SU-DHL-6 (cell line): ENCODE results near the gene IL10RB.

ENCODE experiments used
- H2AFZ ChIP-seq: fragments of 200-600 bp; sonication (generic); 2 replicates; pipeline ENCODE4 v1.6.1; 2014; ENCODE audit warnings: low read depth, mild to moderate bottlenecking, moderate library complexity, mixed read lengths, antibody characterized with exemption, low read length; ENCODE audit not compliant: severe bottlenecking
- H3F3A ChIP-seq: fragments of 200-600 bp; shearing (Covaris generic); 2 replicates; pipeline ENCODE4 v1.6.0; 2016; ENCODE audit warnings: antibody characterized with exemption, mild to moderate bottlenecking; ENCODE audit not compliant: insufficient read depth
- H3K27ac ChIP-seq: fragments of 200-600 bp; sonication (generic); 2 replicates; pipeline ENCODE4 v1.5.1; 2016; ENCODE audit warnings: low read depth, mild to moderate bottlenecking, low read length, moderate library complexity, mixed read lengths
- H3K27me3 ChIP-seq: fragments of 200-600 bp; sonication (generic), shearing (Covaris generic); 2 replicates; pipeline ENCODE4 v1.6.0; 2014; ENCODE audit warnings: mild to moderate bottlenecking, low read length
- H3K36me3 ChIP-seq: fragments of 200-600 bp; sonication (generic); 2 replicates; pipeline ENCODE4 v1.6.1; 2014; ENCODE audit warnings: mild to moderate bottlenecking, low read length, mixed read lengths
- H3K4me2 ChIP-seq: fragments of 300-600, 200-600 bp; shearing (Covaris generic), sonication (generic); 2 replicates; pipeline ENCODE4 v1.6.0; 2014; ENCODE audit warnings: low read length, low read depth, mild to moderate bottlenecking; ENCODE audit not compliant: poor library complexity, severe bottlenecking
- H3K4me3 ChIP-seq: fragments of 200-600 bp; sonication (generic); 2 replicates; pipeline ENCODE4 v1.5.1; 2014; ENCODE audit warnings: antibody characterized with exemption, low read length, mild to moderate bottlenecking, mixed read lengths; ENCODE audit not compliant: insufficient read depth, poor library complexity, severe bottlenecking
- H3K79me2 ChIP-seq: fragments of 200-600 bp; sonication (generic); 2 replicates; pipeline ENCODE4 v1.6.1; 2014; ENCODE audit warnings: mild to moderate bottlenecking, low read length, moderate library complexity; ENCODE audit not compliant: insufficient read depth
- H3K9ac ChIP-seq: fragments of 200-600 bp; sonication (generic); 2 replicates; pipeline ENCODE4 v1.7.0; 2014; ENCODE audit warnings: mild to moderate bottlenecking, low read length
- H3K9me2 ChIP-seq: fragments of 200-600 bp; sonication (generic); replicated peaks from 2 replicates; pipeline ENCODE4 v1.6.1; 2014; ENCODE audit warnings: low read length; ENCODE audit not compliant: insufficient read depth
- H3K9me3 ChIP-seq: fragments of 200-600 bp; sonication (generic); 2 replicates; pipeline ENCODE4 v1.6.1; 2014; ENCODE audit warnings: low read length, mixed read lengths; ENCODE audit not compliant: insufficient read depth
- H4K20me1 ChIP-seq: fragments of 200-600 bp; sonication (generic); 2 replicates; pipeline ENCODE4 v1.6.1; 2014; ENCODE audit warnings: low read depth, mild to moderate bottlenecking, antibody characterized with exemption, low read length, moderate library complexity, mixed read lengths
- EZH2phosphoT487 ChIP-seq: fragments of 200-600 bp; sonication (generic), shearing (Covaris generic); conservative IDR thresholded peaks from 2 replicates; pipeline ENCODE4 v1.6.1; 2018; ENCODE audit warnings: mild to moderate bottlenecking, antibody characterized with exemption, low read length, moderate library complexity, mixed read lengths
- TF ChIP-seq, protein P1 (sequence below): fragments of 200-600 bp; sonication (generic); IDR thresholded peaks from one replicate; pipeline ENCODE4 v1.5.1; 2017; ENCODE audit warnings: antibody characterized with exemption, mild to moderate bottlenecking, low read length, moderate library complexity; ENCODE audit not compliant: insufficient read depth, poor library complexity, severe bottlenecking

The IL10RB gene

DNA sequence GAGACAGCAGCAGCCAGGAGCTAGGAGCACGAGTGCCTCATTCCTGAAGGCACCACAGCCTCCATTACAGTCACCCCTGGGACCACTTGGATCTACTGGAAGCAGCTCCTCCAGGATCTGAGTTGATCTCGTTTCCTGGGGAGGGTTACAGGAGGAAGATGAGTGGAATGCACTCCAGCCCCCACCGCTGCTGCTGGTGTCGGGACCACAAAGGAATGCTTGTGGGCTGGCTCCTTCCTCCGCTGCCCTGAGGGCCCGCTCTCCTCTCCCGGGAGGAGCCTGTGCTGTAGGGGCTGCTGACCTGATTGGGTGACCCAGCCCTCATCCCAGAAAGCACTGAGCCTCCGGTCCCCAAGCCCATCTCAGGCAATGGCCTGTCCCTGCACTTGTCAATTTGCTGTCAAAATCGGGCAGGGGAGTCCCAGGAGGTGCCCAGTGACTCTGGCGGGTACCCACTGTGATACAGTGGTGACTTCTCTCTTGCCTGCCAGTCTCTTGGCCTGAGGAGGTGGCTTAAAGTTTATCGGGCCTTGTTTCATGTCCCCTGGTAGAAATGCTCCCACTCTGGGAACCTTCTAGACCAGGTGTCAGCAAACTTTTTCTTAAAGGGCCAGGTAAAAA, 23.1 kb downstream of the IL10RB start:
- Histone ChIP-seq H2AFZ (no peak overlapping the region), H4K20me1 (no peaks in the 10 kb centered on the region), H3F3A (0 out of 2 replicates have a peak, but pooled peaks cover 3% of the 10 kb centered on the region), H3K9me3 (no peaks in the 10 kb centered on the region), H3K36me3 (no peaks in the 10 kb centered on the region), H3K9ac (no peak overlapping the region), H3K79me2 (no peaks in the 10 kb centered on the region), H3K9me2 (no peaks in the 10 kb centered on the region), H3K4me2 (no peak overlapping the region), H3K27me3 (no peaks in the 10 kb centered on the region), H3K4me3 (no peak overlapping the region), H3K27ac (no peak overlapping the region)
- TF ChIP-seq, protein P1, sequence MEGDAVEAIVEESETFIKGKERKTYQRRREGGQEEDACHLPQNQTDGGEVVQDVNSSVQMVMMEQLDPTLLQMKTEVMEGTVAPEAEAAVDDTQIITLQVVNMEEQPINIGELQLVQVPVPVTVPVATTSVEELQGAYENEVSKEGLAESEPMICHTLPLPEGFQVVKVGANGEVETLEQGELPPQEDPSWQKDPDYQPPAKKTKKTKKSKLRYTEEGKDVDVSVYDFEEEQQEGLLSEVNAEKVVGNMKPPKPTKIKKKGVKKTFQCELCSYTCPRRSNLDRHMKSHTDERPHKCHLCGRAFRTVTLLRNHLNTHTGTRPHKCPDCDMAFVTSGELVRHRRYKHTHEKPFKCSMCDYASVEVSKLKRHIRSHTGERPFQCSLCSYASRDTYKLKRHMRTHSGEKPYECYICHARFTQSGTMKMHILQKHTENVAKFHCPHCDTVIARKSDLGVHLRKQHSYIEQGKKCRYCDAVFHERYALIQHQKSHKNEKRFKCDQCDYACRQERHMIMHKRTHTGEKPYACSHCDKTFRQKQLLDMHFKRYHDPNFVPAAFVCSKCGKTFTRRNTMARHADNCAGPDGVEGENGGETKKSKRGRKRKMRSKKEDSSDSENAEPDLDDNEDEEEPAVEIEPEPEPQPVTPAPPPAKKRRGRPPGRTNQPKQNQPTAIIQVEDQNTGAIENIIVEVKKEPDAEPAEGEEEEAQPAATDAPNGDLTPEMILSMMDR = no peak
- no peak for TF ChIP-seq EZH2phosphoT487

DNA sequence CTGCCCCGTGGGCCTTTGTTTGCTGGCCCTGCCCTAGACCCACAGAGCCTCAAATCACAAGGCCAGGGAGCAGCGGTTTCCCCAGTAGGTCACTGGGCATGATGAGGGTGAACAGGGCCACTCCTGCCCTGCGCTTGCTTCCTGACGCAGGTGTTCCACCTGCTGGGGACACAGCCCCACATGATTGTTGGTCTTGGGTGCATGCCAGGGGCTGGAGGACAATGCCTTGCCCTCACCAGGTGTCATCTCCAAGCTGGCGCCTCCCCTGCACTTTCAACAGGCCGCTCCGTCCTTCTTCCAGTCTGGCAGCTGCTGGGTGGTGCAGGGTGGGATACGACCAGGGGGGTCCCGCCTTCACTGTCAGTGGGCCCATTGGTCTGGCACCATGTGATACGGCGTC, 24.3 kb downstream of the IL10RB start:
- Histone ChIP-seq H3K27me3 (no peaks in the 10 kb centered on the region), H3K27ac (no peak overlapping the region), H3K9ac (no peak overlapping the region), H3F3A (0 out of 2 replicates have a peak, but pooled peaks cover 3% of the 10 kb centered on the region), H4K20me1 (no peaks in the 10 kb centered on the region), H3K9me2 (no peaks in the 10 kb centered on the region), H3K4me3 (no peak overlapping the region), H3K79me2 (no peaks in the 10 kb centered on the region), H2AFZ (no peak overlapping the region), H3K4me2 (no peak overlapping the region), H3K9me3 (no peaks in the 10 kb centered on the region), H3K36me3 (no peaks in the 10 kb centered on the region)
- no peak for TF ChIP-seq EZH2phosphoT487
- TF ChIP-seq, protein P1 = no peak

DNA sequence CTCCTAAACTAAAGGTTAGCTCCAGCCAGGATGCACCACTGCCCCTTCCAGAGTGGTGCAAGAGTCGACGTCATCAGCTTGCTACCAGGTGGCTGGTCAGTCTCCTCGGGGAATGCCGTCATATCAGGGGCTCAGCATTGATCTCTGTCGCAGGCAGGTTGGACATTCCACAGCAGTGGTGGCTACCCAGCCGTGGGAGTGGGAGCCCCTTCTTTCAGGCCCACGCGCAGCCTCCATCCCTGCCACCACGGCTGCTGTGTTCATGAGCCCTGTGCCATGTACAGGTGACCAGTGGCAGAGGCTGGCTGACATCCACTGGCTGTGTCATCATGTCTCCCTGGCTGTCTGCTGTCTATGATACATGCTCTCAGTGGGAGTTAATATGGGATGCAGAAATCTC, 25.5 kb downstream of the IL10RB start:
- H4K20me1 ChIP-seq = no peaks in the 10 kb centered on the region
- no peaks in the 10 kb centered on the region for H3K36me3 ChIP-seq
- no peaks in the 10 kb centered on the region for H3K79me2 ChIP-seq
- no peaks in the 10 kb centered on the region for H3K9me2 ChIP-seq
- H3K27ac ChIP-seq = no peak overlapping the region
- no peak overlapping the region for H2AFZ ChIP-seq
- no peak overlapping the region for H3K9ac ChIP-seq
- no peak overlapping the region for H3K4me2 ChIP-seq
- no peak for TF ChIP-seq EZH2phosphoT487
- TF ChIP-seq, protein P1 = no peak
- no peak overlapping the region for H3K4me3 ChIP-seq
- H3K27me3 ChIP-seq = no peaks in the 10 kb centered on the region
- 0 out of 2 replicates have a peak, but pooled peaks cover 8% of the 10 kb centered on the region for H3F3A ChIP-seq
- H3K9me3 ChIP-seq = no peaks in the 10 kb centered on the region
